HepG2 (cell line): ENCODE results near the gene PIK3C2B. TPM values are rescaled to one million over a fixed set of nuclear protein-coding genes. Genes with fewer than 3 reads are reported as not detected.
A peak's percentile ranks its signal among the peaks of the same experiment; 100 is the strongest.

Experiments
- AKNA ChIP-seq: sonication (generic); formaldehyde crosslinking; IDR thresholded peaks from 2 replicates; pipeline ENCODE4 v1.4.0; 2020; ENCODE audit warnings: missing genetic modification reagents, borderline replicate concordance
- EP300 ChIP-seq, 3 experiments: sonication (generic) in 1 of 3; formaldehyde crosslinking in 1 of 3; IDR thresholded peaks; 2 replicates each; pipeline versions ENCODE4 v1.5.1 to v1.6.1; 2011 to 2020; ENCODE audit warnings: low read depth in 2 of 3, low read length in 2 of 3, borderline replicate concordance in 1 of 3, improper control_type of control experiment in 1 of 3, mild to moderate bottlenecking in 1 of 3, missing genetic modification reagents in 1 of 3, moderate library complexity in 1 of 3
- HDAC2 ChIP-seq: sonication (generic); formaldehyde crosslinking; IDR thresholded peaks from 2 replicates; pipeline ENCODE4 v1.4.0; 2020; ENCODE audit warnings: missing genetic modification reagents
- HOXA3 ChIP-seq: sonication (generic); formaldehyde crosslinking; IDR thresholded peaks from 2 replicates; pipeline ENCODE4 v1.5.0; 2020; ENCODE audit warnings: missing genetic modification reagents
- PATZ1 ChIP-seq: sonication (generic); formaldehyde crosslinking; IDR thresholded peaks from 2 replicates; pipeline ENCODE4 v1.4.0; 2020; ENCODE audit warnings: missing genetic modification reagents
- PHF21A ChIP-seq: sonication (generic); formaldehyde crosslinking; IDR thresholded peaks from 2 replicates; pipeline ENCODE4 v1.5.0; 2020; ENCODE audit warnings: mild to moderate bottlenecking, missing genetic modification reagents
- REXO4 ChIP-seq: sonication (generic); formaldehyde crosslinking; IDR thresholded peaks from 2 replicates; pipeline ENCODE4 v1.8.0; 2022; ENCODE audit warnings: missing genetic modification reagents, mild to moderate bottlenecking, borderline replicate concordance
- TFAP4 ChIP-seq: sonication (generic); IDR thresholded peaks from 2 replicates; pipeline ENCODE4 v1.6.1; 2016; ENCODE audit warnings: low read depth, borderline replicate concordance
- ZFP82 ChIP-seq: sonication (generic); formaldehyde crosslinking; IDR thresholded peaks from 2 replicates; pipeline ENCODE4 v1.5.1; 2020; ENCODE audit warnings: mild to moderate bottlenecking, missing genetic modification reagents, borderline replicate concordance
- ZNF430 ChIP-seq: sonication (generic); formaldehyde crosslinking; IDR thresholded peaks from 2 replicates; pipeline ENCODE4 v1.9.0; 2021; ENCODE audit warnings: mild to moderate bottlenecking, missing genetic modification reagents
- ZNF460 ChIP-seq: sonication (generic); formaldehyde crosslinking; IDR thresholded peaks from 2 replicates; pipeline ENCODE4 v1.5.1; 2020; ENCODE audit warnings: missing genetic modification reagents, mild to moderate bottlenecking, borderline replicate concordance
- ZNF672 ChIP-seq: sonication (generic); formaldehyde crosslinking; IDR thresholded peaks from 2 replicates; pipeline ENCODE4 v1.8.1; 2022; ENCODE audit warnings: missing genetic modification reagents
- ZNF792 ChIP-seq: IDR thresholded peaks from 2 replicates; pipeline ENCODE4 v1.6.1; 2016
- polyA plus RNA-seq, 8 experiments: library from polyadenylated mRNA; depleted of rRNA in 3 of 8; stranded (reverse) in 7 of 8; unstranded in 1 of 8; fragments of >200 nt; fragmentation: Illumina TruSeq in 4 of 8; extraction: Trizol in 4 of 8; gene quantifications; 2 replicates each; pipeline versions ENCODE4 v1.2.1 to v1.2.3, GENCODE V29; 2011 to 2016; ENCODE audit warnings: low read depth in 4 of 8, missing spikeins in 1 of 8, mixed read lengths in 1 of 8; ENCODE audit not compliant: insufficient read depth in 1 of 8
- total RNA-seq, 5 experiments: library from RNA; depleted of rRNA; stranded (reverse); fragments of >200 nt; fragmentation: Illumina TruSeq; extraction: Trizol; gene quantifications; 2 replicates each; pipeline ENCODE4 v1.2.3, GENCODE V29; 2016; ENCODE audit warnings: low read depth in 1 of 5

PIK3C2B gene
- total and polyA plus RNA-seq, 2 of the 13 experiments (the other 11 are each of a cell fraction or from before 2014, with no cell fraction given): 3.4 to 4.5 TPM

GRCh38 chr1:204493984-204494280 lies 673 bp downstream of the PIK3C2B start (continued):
- no peak for TF ChIP-seq AKNA (CRISPR knock-in tag)
- TF ChIP-seq EP300 (IDR thresholded peaks at IDR 0.05; ENCODE audit: low read depth in 2 of 2, low read length in 2 of 2): peak in 1 of 2 experiments; percentile 32; a peak in 2 of 4 replicates
- TF ChIP-seq EP300 (CRISPR knock-in tag; IDR thresholded peaks at IDR 0.05; ENCODE audit: borderline replicate concordance): no peak
- TF ChIP-seq ZNF430: peak; percentile 63; the same call in 1 of the 2 replicates
- 0 out of 2 replicates have a peak, but pooled peaks have one; percentile 6 for TF ChIP-seq PHF21A
- TF ChIP-seq TFAP4: peak; percentile 72; the same call in 1 of the 2 replicates
- TF ChIP-seq ZFP82 (CRISPR knock-in tag): peak; percentile 62; the same call in 1 of the 2 replicates
- TF ChIP-seq HOXA3 (CRISPR knock-in tag): peak; percentile 7; the same call in 1 of the 2 replicates
- TF ChIP-seq ZNF792 (CRISPR knock-in tag): 0 out of 2 replicates have a peak, but pooled peaks have one; percentile 20
- TF ChIP-seq HDAC2 (CRISPR knock-in tag): no peak
- no peak for TF ChIP-seq ZNF672 (CRISPR knock-in tag)
- 0 out of 2 replicates have a peak, but pooled peaks have one; percentile 28 for TF ChIP-seq REXO4 (CRISPR knock-in tag)
- TF ChIP-seq PATZ1 (CRISPR knock-in tag): peak; percentile 55; the same call in 1 of the 2 replicates
- peak; percentile 8; the same call in 1 of the 2 replicates for TF ChIP-seq ZNF460 (CRISPR knock-in tag)
